Fibroblast of pulmonary artery (primary cell): ENCODE results near the gene SIGLEC10.
"Not testable (repeated sequence)": the region's sequence is repeated elsewhere in the genome, so short reads cannot be mapped to it uniquely, and the experiment has no call there.

ENCODE experiments used
- DNase-seq: peaks from one replicate; pipeline ENCODE4 v3.0.0-alpha.2; 2010; ENCODE audit warnings: low read depth
- H3K4me3 ChIP-seq: replicated peaks from 2 replicates; pipeline ENCODE4 v1.5.1; 2011; ENCODE audit warnings: low read depth, mild to moderate bottlenecking, control low read depth, low read length, moderate library complexity
- TF ChIP-seq, protein P1 (sequence below): IDR thresholded peaks from 2 replicates; pipeline ENCODE4 v1.5.1; 2011; ENCODE audit warnings: mild to moderate bottlenecking, control low read depth, low read length, inconsistent platforms; ENCODE audit errors: missing control alignments

SIGLEC10 gene

DNA sequence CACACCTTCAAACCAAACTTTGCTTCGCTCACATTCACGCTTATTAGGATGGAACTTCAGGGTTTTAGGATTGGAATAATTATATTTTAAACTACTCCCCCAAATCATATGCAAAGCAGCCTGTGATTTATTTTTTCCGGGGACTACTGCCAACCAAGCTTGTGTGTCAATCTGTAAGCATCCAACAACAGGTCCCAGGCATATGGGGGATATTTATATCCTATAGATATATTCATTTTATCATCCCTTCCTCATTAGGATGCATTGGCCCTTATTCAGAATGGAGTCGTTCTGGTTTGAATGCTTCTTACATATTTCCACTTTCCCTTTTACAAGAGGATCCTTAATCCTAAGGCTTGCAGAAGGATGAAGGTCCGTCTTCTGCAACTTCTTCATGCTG lies 18.2 kb downstream of the SIGLEC10 start:
- H3K4me3 ChIP-seq = no peak overlapping the region
- TF ChIP-seq, protein P1, sequence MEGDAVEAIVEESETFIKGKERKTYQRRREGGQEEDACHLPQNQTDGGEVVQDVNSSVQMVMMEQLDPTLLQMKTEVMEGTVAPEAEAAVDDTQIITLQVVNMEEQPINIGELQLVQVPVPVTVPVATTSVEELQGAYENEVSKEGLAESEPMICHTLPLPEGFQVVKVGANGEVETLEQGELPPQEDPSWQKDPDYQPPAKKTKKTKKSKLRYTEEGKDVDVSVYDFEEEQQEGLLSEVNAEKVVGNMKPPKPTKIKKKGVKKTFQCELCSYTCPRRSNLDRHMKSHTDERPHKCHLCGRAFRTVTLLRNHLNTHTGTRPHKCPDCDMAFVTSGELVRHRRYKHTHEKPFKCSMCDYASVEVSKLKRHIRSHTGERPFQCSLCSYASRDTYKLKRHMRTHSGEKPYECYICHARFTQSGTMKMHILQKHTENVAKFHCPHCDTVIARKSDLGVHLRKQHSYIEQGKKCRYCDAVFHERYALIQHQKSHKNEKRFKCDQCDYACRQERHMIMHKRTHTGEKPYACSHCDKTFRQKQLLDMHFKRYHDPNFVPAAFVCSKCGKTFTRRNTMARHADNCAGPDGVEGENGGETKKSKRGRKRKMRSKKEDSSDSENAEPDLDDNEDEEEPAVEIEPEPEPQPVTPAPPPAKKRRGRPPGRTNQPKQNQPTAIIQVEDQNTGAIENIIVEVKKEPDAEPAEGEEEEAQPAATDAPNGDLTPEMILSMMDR = no peak
- no peak for DNase-seq

DNA sequence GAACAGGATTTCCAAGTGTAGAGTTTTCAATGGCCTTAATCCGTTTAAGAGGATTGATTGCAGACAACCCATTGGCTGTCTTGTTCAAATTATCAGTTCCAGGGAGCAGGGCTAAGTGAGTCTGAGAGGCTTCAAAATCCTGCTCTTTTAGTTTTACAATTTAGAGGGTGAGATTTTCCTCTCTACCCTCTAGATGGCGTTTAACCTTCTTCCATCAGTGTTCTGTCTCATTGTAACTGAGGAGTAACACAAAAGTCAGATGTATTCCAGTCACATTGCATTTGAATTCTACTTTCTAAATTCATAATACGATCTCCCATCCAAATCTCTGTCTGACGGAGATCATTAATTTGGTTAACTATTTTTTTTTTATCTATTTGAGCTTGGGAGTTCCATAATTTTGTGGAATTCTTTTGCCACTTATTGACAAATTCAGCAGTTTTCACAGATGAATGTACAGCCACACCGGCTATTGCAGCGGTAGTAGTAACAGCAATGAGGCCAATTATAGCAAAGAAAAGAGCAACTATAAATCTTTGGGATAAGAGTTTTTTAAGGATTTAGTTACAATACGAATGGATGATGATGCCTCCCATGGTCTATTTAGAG lies 19.2 kb downstream of the SIGLEC10 start:
- peak; percentile 37 for DNase-seq
- TF ChIP-seq, protein P1 = peak; percentile 69

DNA sequence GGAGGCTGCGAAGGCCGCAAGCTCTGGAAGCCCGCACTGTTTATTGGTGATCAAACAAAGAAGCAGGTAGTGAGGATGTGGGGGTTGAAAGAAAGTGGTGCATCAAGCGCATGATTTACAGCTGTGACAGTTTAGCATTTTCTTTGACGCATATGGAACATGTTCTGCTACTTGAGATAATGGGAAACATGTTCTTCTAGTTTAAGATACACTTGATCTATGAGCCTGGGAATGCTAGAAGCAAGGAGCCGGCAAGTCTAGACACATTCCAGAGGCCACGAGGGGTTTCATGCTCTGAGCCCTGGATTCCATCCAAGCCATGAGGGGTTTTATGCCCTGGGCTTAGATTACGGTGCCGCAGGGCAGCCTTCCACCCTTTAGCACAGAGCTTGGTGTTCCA lies 20.0 kb downstream of the SIGLEC10 start:
- not testable (repeated sequence) for DNase-seq, H3K4me3 ChIP-seq

More for the DNA sequence above, 19.2 kb downstream of the SIGLEC10 start:
- H3K4me3 ChIP-seq = no peak overlapping the region

DNA sequence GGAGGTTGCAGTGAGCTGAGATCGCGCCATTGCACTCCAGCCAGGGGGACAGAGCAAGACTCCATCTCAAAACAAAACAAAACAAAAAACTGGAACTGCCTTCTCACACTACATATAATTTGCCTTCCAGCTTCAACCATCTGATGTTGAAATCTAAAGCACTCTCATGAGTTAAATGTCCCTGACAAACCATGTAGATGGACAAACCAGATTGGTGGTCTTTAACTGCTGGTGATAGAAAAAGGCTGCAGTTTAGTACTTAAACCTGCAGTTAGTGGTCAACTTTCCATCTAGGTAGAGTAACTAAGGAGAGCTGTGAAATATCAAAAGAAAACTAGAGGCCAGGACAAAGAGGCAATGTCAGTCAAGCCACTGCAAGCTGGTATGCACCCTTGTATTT lies 21.3 kb downstream of the SIGLEC10 start:
- no peak for DNase-seq
- TF ChIP-seq, protein P1 = no peak
- no peak overlapping the region for H3K4me3 ChIP-seq

GRCh38 chr19:51394050-51394836 lies 23.2 kb downstream of the SIGLEC10 start:
- H3K4me3 ChIP-seq = peak overlapping the region; percentile 53
- peak; percentile 99 for DNase-seq
- TF ChIP-seq, protein P1 = no peak

DNA sequence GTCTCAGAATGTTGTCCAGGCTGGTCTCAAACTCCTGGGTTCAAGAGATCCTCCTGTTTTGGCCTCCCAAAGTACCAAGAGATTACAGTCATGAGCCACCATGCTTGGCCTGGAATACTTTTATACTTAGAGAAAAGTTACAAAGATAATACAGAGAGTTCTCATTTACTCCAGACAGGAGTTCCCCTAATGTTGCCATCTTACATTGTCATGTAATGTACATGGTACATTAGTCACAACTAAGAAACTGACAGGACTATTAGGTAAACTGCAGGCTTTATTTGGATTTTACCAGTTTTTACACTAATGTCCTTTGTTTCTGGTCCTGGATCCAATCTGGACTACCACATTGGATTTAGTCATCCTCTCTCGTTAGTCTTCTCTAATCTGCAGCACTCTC lies 24.7 kb downstream of the SIGLEC10 start:
- DNase-seq = no peak
- TF ChIP-seq, protein P1 = no peak
- H3K4me3 ChIP-seq = no peak overlapping the region

- H3K4me3 ChIP-seq = no peak overlapping the region
- DNase-seq = no peak
- TF ChIP-seq, protein P1 = no peak
These were observed 26.3 kb downstream of the SIGLEC10 start for GRCh38 chr19:51391073-51391611.
